ENCODE results near the gene MGLL.
"Not testable (repeated sequence)": the region's sequence is repeated elsewhere in the genome, so short reads cannot be mapped to it uniquely, and the experiment has no call there.

The MGLL gene

DNA sequence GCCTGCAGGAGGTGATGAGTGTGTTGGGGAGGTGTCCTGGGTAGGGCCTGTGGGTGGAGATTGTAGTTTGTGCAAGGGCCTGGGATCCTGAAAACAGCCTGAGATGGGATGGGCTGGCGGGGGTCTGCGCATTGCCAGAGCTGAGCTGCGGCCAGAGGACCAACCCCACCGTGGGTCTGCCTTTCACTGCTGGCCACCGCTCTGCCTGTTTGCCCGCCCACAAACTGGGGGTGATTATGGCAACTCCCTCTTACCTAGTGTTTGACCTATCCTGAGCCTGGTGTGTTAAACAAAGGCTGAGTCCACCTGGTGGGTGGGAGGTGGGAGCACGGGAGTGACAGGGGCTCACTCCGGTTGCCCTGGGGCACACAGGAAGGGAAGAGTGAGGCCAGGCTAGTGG, 139.8 kb downstream of the MGLL start:
- DNase-seq, result peak in 1 of 2 experiments; percentile 2

GRCh38 chr3:127682175-127682554, 140.2 kb downstream of the MGLL start:
- not testable (repeated sequence) for DNase-seq

GRCh38 chr3:127680798-127681221, 141.5 kb downstream of the MGLL start:
- DNase-seq, result peak in 1 of 2 experiments; percentile 0

DNA sequence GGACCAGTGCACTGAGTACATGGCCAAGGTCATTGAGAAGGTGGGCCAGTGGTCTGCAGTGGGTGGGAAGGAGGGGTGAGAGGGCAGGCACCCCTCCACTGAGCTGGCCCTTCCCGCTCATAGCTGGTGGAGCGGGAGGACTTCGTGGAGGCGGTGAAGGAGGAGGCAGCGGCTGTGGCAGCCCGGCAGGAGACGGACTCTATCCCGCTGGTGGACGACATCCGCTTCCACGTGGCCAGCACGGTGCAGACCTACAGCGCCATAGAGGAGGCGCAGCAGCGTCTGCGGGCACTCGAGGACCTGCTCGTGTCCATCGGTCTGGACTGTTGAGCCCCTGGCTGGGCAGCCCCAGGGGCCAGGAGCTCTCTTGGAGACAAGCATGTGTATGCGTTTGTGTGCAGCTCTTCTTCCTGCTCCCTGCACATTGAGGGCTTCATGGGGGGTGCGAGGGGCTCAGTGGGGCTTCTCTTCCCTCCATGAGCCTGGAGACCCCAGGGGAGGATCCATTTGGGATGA, 142.1 kb downstream of the MGLL start:
- peak in 1 of 2 experiments; percentile 1 for DNase-seq

GRCh38 chr3:127679534-127680145, 142.7 kb downstream of the MGLL start:
- DNase-seq, result peak in 1 of 2 experiments; percentile 1

GRCh38 chr3:127678611-127679533, 143.4 kb downstream of the MGLL start:
- DNase-seq, result no peak

GRCh38 chr3:127678315-127678599, 144.1 kb downstream of the MGLL start:
- DNase-seq, result no peak

DNA sequence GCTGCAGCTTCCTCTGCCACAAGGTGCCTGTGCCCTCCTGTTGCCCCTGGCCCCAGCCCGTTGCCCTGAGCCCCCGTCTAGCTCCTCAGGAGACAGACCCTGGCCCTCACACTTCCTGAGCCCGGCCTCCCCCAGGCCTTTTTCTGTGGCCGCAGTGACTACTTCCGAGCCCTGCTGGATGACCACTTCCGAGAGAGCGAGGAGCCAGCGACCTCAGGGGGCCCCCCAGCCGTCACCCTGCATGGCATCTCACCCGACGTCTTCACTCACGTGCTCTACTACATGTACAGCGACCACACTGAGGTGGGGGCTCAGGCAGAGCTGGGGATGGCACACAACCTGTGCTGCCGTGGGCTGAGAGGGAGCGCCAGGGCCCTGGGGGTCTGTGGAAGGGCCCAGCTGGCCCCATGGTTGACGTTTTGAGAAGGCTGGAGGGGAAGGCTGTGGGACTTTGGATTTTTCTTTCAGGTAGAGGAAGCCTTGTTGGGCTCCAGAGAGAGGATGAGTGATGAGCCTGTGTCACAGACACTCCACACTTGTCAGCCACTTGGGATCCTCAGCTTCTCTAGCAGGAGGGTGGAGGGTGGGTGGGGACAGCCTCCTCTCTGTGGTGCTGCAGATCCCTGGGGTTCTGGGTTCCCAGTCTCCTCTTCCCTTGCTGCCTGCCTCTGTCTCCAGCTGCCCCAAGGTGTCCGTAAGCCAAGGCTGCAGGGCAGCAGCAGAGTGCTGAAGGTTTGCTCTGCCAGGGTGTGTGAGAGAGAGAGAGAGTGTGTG, 144.6 kb downstream of the MGLL start:
- no peak for DNase-seq

- DNase-seq, result no peak
Measured at GRCh38 chr3:127676921-127677351, 145.4 kb downstream of the MGLL start.

DNA sequence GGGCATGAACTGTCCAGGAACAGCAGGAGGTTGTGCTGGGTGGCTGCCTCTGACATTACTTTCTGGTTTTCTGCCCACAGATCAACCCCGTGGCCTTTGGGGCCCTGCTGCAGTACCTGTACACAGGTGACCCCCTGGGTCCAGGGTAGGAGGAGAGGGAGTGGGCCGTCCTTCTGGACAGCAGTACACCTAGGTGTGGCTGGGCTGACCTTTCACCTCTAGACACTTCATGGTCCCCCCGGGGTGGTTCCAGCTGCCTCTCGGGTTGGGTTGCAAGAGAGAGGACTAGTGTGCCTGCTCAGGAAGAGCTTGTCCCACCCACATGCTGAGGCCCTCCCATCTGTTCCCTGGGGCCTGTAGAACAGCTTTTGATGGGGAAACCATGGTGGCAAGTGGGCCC, 145.9 kb downstream of the MGLL start:
- no peak for DNase-seq

GRCh38 chr3:127675651-127676391, 146.5 kb downstream of the MGLL start:
- DNase-seq, result no peak

- DNase-seq, result peak in 1 of 2 experiments; percentile 1
Measured at GRCh38 chr3:127674790-127675189, 147.5 kb downstream of the MGLL start.

GRCh38 chr3:127674101-127674721, 148.1 kb downstream of the MGLL start:
- DNase-seq, result no peak

- DNase-seq, result peak; percentile 49 to 58
Measured at GRCh38 chr3:127673191-127674100, 148.9 kb downstream of the MGLL start.

GRCh38 chr3:127672429-127673190, 149.7 kb downstream of the MGLL start, which contains the start of gene ABTB1:
Gene ABTB1, plus strand, starts transcription at chr3:127672952. Its CDS starts 74 bp downstream, at chr3:127673026.
- peak; percentile 85 to 87 for DNase-seq

- DNase-seq, result peak; percentile 28 to 32
Measured at GRCh38 chr3:127671523-127672428, 150.5 kb downstream of the MGLL start.

GRCh38 chr3:127670761-127671522, 151.4 kb downstream of the MGLL start:
- no peak for DNase-seq

GRCh38 chr3:127670229-127670559, 152.1 kb downstream of the MGLL start:
- peak in 1 of 2 experiments; percentile 2 for DNase-seq

All from activated CD4-positive, alpha-beta T cell treated with anti-CD3 and anti-CD28 coated beads, Interleukin-2, amount 50 U/mL, for 48 hours (primary cell).